CD4-positive, alpha-beta T cell treated with Interleukin-15 for 1 hour (primary cell): ENCODE measurements around the gene PLBD1.
A peak's percentile ranks its signal among the peaks of the same experiment; 100 is the strongest.

Experiments
- DNase-seq: peaks from one replicate; pipeline ENCODE4 v3.0.0-alpha.2; 2020

The PLBD1 gene

GRCh38 chr12:14567351-14568162 is at the start of gene PLBD1:
Gene PLBD1 (minus strand): TSS chr12:14567883. CDS start chr12:14567696, 187 bp downstream.
- peak; percentile 41 for DNase-seq

- peak; percentile 24 for DNase-seq
Measured at GRCh38 chr12:14614704-14615121, 47.0 kb upstream of the PLBD1 start.

- peak; percentile 50 for DNase-seq
Measured at GRCh38 chr12:14613718-14614117, 46.0 kb upstream of the PLBD1 start.

GRCh38 chr12:14612898-14613445 is 45.3 kb upstream of the PLBD1 start:
- DNase-seq: no peak

GRCh38 chr12:14612250-14612649 is 44.6 kb upstream of the PLBD1 start:
- DNase-seq: no peak

GRCh38 chr12:14611640-14612203 is 44.0 kb upstream of the PLBD1 start:
- DNase-seq: no peak

GRCh38 chr12:14607568-14607967 is 39.9 kb upstream of the PLBD1 start:
- no peak for DNase-seq

- no peak for DNase-seq
Measured at GRCh38 chr12:14605401-14605989, 37.8 kb upstream of the PLBD1 start.

GRCh38 chr12:14601692-14602478 is 34.2 kb upstream of the PLBD1 start:
- DNase-seq: no peak

GRCh38 chr12:14597480-14597879 is 29.8 kb upstream of the PLBD1 start:
- no peak for DNase-seq

- no peak for DNase-seq
Measured at GRCh38 chr12:14591719-14592118, 24.0 kb upstream of the PLBD1 start.

GRCh38 chr12:14589169-14590004 is 21.7 kb upstream of the PLBD1 start:
- no peak for DNase-seq

- DNase-seq: no peak
Measured at GRCh38 chr12:14588571-14588970, 20.9 kb upstream of the PLBD1 start.

- DNase-seq: no peak
Measured at GRCh38 chr12:14578646-14579045, 11.0 kb upstream of the PLBD1 start.

- DNase-seq: no peak
Measured at GRCh38 chr12:14577344-14577743, 9.7 kb upstream of the PLBD1 start.

- no peak for DNase-seq
Measured at GRCh38 chr12:14576896-14577295, 9.2 kb upstream of the PLBD1 start.

- DNase-seq: no peak
Measured at GRCh38 chr12:14575585-14575984, 7.9 kb upstream of the PLBD1 start.

- DNase-seq: no peak
Measured at GRCh38 chr12:14573118-14573517, 5.4 kb upstream of the PLBD1 start.

- DNase-seq: no peak
Measured at GRCh38 chr12:14572401-14572800, 4.7 kb upstream of the PLBD1 start.

- no peak for DNase-seq
Measured at GRCh38 chr12:14571779-14572178, 4.1 kb upstream of the PLBD1 start.

- DNase-seq: no peak
Measured at GRCh38 chr12:14570231-14570630, 2.5 kb upstream of the PLBD1 start.

- no peak for DNase-seq
Measured at GRCh38 chr12:14564336-14564959, 3.2 kb downstream of the PLBD1 start.
